ENCODE data around the gene NSRP1.

DNA sequence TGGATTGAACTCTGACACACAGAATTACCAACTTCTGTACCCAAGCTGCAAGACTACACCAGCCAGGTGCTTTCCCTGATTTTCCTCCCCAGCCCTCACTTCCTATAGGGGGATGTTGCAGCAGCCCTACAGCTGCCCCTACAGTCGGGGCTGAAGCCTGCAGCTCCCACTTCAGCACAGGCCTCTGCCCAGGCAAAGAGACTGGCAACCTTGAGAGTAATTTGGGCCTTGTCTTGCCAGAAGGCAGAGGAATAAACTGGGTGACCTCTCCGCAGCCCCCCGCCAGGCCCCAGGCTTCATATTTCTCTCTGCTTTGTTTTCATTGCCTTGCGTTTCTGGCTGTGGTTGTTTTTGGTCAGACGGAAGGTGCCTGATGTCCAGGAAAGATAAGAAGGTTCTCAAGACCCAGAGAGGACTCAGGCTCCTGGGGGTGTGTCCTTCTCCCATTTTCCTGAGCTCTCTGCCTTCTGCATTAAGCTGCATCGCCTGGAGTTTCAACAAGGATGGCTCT, 86.9 kb downstream of the NSRP1 start:
- no peak for TF ChIP-seq CTCF (IDR thresholded peaks at IDR 0.05; ENCODE audit: low read length)
- no peak for TF ChIP-seq EZH2phosphoT487 (IDR thresholded peaks at IDR 0.05; ENCODE audit: low read length)
- TF ChIP-seq EZH2 (optimal IDR thresholded peaks at IDR 0.05; ENCODE audit: low read depth, low read length): no peak
